Measurements from ENCODE around the gene CRIP1.

Gene CRIP1

DNA sequence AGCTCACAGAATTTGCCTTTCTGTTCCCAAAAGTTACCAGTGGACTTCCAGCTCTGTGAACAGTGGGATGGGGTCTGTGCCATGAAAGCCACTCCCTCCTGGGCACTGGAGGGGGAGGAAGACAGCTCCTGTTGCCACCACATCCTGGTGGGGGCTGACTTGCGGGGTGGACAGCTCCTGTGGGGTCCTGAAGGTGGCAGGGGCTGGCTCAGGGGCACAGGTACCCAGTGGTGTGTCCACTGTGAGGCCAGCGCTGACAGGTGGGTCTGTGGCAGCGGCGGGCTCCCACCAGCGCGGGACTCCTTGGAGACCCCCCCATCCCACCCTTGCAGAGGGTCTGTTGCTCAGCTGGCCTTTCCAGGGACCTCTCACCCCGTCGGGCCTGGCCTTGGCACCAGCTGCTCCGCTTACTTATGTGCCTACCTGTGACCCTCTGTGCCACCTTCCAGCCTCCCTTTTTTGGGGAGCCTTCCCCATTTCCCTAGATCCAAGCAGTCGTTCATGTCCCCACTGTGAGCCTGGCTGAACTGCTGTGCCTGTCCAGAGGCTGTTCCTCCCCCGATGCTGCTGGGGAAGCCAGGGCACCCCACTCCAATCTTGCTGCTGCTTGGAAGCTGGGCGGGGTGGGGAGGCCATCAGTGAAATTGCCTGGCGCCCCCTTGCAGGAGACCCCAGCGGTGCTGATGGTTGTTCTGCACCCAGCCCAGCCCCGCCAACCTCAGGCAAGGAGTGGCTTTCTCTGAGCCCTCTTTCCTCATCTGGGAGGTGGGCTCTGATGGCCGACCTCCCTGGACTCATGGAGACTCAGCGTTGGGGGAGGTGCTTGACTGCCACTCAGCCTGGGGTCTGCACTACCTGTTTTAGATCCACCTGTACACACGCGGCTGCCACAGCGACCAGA, 6.5 kb downstream of the CRIP1 start:
- no peak for DNase-seq (ENCODE audit: low spot score)

DNA sequence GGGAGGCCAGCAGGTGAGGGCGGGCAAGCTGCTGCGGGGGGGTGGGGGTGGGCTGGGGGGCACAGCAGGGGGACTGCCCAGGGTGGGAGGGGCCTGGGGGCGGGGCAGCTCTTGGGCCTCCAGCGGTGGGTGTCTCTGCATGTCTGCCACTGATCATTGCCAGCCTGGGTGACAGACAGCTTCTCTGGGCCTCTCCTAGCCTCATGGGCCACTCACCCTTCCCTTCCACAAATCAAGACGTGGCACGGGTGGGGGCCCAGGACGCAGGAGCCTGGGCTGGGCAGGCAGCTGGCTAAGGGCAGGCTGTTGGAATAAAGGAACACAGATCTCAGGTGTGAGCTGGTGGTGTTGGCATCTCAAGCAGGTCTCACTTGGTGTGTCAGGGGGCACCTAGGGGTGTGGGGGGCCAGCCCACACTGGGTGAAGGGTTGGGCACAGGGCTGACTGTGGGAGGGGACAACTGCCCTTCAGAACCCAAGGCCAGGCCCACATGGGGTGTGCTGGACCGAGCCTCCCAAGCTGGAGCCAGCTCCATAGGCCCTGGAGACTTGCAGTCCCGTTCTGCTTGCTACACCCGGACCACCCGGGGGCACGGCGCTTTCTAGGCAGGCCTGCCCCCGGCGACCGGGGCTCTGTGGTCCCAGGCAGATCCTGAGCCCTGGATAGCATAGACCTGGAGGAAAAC, 7.4 kb downstream of the CRIP1 start:
- no peak for DNase-seq (ENCODE audit: low spot score)

DNA sequence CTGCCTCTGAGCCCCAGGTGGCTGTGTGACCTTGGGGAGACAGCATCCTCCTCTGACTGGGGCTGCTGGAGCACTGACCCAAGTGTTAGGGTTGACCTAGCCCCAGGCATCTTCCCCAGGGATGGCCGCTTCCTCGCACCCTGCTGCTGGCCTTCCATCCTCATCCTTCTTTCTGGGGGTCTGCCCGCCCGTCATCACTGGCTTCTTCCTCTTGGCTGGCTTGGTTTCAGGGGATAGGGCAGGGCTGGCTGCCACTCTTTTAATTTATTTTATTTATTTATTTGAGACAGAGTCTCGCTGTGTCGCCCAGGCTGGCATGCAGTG, 7.9 kb downstream of the CRIP1 start:
- DNase-seq (ENCODE audit: low spot score): no peak

DNA sequence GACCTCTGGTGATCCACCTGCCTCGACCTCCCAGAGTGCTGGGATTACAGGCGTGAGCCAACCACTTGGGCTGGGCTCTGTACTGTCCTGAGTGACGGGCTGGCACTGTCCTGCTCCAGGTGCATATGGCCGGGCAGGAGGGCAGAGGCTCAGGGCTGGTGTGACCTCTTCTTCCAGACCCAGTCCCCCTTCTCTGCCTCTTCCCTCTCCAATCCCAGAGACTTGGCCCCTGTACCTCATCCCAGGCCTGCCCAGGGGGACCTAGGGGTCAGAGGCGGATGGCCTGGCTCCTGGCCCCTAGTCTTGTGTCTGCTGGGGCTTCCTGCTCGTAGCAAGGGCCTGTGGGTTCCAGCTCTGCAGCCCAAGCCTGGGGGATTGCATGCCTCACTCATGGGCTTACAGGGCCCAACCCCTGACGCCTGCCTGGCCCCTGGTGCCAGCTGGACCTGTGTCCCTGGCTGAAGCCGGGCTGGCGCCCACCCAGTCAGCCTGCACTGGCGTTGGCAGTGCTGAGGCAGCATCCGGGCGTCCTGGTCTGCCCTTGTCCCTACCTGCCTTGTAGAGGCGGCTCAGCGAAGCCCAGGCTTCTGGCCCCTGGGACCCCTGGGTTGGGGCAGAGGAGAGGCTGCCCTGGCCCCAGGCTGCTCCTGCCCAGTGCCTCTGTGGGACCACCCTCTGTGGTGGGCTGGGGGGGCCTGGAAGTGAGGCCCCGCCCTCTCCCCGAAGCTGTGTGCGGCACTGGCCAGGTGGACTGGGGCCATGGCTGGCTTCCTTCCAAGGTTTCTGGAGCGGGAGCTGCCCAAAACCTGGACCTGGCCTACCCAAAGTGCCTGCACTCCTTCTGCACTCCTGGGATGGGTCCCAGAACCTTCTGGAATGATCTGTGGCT, 8.7 kb downstream of the CRIP1 start:
- no peak for DNase-seq (ENCODE audit: low spot score)

DNA sequence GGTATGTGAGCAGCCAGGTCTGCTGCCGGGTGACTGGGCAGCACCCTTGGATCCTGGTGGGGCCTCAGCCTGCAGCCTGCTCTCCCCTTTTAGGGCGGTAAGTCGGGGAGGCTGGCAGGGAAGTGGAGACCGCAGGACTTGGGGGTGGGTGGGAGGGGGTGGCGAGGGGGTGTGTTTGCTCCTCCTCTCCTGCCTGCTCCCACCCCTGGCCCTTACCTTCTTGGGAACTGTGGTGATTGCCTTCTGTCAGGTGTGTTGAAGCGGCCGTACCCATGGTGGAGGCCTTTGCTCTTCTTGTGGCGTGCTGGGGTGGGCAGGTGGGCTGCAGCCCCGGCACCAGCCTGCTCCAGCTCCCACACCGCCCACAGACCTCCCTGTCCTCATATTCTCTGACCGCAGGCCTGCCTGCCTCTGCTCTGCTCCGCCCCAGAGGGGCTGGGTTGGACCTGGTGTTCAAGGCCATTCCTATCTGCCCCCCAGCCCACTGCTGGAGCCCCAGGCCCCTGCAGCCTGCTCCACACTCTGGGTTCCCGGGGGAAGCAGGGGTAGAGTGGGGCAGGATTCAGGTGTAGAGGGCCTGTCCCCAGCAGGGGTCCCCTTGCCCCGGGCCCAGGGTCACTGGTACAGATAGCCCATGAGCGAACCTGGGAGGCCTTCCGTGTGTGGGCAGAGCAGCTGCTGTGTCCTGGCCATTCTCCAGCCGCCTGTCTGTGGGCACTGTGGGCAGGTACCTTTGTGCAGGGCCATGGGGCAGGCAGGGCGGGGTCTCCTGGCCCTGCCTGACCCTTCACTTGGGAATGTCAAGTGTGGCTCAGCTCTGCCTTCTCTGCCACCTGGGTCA, 9.5 kb downstream of the CRIP1 start:
- no peak for DNase-seq (ENCODE audit: low spot score)

DNA sequence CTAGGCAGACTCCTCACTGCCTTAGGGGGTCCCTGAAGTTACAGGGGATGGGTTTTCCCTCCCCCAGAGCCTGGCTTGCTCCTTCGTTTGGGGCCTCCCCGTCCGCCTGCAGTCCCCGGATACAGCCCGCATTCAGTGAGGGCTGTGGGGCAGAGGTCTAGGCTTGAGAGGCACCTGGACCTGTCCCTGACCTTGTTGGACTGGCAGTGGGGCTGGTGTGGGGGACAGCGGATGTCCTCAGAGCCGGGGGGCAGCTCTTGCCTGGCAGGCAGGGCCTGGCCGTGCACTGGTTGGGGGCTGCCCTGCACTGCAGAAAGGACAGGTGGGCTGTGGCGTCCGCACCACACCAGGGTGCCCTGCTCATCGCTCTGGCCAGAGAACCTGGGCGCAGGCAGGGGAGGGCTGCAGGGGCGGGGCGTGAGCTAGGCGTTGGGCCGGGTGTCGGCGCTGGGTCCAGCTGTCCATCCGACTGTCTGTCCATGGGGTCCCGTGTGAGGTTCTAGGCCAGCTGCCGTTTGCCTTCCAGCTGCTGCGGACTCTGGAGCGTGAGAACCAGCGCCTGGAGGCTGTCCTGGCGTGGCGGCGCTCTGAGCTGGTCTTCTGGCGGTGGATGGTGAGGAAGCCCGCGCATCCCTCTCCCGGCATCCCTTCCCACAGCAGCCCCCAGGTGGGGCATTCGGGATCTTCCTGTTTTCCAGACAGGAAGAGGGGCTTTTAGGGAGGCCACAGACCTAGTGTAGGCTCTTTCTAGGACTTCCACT, 10.3 kb downstream of the CRIP1 start:
- no peak for DNase-seq (ENCODE audit: low spot score)

DNA sequence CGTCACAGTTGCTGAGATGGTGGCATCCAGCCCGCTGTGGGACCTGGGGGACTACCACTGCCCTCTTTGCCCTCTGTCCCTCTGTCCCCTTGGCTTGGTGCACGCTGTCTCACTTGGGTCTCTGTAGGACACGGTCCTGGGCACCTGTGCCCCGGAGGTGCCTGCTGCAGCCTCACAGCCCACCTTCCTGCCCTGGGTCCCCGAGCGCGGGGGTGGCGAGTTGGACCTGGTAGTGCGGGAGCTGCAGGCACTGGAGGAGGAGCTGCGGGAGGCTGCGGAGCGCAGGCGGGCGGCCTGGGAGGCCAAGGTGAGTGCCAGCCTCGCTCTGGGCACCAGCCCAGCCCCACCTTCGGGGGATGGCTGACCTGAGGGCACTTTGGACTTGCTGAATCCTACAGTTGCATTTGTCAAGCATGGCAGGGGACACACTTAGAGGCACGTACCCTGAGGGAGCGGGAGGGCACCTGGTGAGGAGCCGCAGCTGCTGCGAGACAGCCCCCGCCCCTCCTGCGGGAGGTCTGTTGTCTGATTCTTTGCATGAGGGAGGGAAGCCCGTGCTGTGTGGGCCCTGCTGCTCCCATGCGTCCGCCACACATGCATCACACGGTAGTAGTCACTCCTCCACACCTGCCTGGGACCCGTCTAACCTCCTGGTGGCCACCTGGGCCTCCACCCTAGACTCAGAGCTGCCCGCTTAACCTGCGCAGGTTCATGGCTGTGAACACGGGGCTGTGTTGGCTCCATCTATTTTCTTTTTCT, 11.2 kb downstream of the CRIP1 start:
- DNase-seq (ENCODE audit: low spot score): no peak

DNA sequence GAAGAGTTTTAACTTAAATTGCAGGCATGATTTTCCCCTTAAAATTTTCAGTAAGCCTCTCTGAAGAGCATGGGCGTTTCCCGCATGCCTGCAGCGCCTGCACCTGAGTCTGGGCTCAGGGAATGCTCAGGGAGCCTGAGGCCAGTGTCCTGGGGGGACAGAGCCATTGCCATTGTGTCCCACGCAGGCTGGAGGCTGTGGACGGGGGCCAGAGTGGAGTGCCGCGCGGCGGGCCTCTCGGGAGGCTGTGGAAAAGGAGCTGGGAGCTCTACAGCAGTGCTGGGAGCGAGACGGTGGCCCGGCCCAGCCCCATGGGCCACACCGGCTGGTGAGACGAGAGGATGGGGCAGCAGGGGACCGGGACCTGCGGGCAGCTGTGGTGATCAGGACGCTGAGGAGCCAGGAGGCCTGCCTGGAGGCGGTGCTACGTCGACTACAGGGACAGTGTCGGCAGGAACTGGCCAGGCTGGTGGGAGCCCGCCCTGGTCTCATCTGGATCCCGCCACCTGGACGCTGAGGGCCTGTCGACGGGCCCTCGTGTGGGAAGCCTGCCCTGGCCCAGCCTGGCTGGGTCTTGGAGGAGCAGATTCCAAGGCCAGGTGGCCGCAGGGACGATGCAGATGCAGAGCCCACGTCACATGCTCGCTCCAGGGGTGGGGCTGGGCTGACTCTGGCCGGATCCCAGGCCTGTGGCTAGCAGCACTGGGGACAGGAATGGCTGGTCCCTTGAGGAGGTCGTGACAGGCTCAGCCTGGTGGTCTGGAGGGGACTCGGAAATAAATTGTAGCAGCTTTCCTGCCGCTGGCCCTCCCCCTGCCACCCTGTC, 12.0 kb downstream of the CRIP1 start:
- no peak for DNase-seq (ENCODE audit: low spot score)

DNA sequence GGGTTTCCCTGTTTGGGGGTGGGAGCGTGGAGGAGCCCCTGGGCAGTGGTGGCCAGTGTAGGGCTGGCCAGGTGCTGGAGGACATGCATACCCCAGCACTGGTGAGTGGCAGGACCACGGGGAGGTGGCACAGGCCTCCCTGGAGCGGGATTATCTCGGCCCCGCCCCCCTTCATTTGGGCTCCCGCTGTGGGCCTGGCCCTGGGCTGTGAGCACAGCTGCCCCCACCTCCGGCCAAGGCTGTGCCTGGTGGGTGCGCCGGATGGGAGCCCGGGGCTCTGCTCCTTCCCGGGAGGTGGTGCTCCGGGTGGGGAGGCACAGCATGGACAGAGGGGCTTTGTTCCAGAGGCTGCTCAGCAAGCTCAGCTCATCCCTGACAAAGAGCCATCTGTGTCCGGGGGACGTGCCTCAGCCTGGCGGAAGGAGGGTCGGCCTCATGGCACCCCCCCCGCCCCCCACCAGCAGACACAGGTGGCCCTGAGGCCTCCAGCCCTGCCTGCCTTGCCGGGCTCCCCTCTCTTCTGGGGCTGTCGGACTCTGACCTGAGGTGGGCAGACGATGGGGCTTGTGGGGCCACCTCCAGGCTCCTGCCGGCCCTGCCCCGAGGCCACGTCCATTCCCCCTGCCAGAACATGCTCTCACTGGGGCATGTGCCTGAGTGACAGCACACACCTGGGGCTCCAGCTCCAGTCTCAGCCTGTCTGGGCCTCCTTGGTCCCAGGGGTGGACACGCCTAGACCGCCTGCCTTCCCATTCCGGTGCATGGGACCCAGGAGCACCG, 12.8 kb downstream of the CRIP1 start:
- DNase-seq (ENCODE audit: low spot score): no peak

DNA sequence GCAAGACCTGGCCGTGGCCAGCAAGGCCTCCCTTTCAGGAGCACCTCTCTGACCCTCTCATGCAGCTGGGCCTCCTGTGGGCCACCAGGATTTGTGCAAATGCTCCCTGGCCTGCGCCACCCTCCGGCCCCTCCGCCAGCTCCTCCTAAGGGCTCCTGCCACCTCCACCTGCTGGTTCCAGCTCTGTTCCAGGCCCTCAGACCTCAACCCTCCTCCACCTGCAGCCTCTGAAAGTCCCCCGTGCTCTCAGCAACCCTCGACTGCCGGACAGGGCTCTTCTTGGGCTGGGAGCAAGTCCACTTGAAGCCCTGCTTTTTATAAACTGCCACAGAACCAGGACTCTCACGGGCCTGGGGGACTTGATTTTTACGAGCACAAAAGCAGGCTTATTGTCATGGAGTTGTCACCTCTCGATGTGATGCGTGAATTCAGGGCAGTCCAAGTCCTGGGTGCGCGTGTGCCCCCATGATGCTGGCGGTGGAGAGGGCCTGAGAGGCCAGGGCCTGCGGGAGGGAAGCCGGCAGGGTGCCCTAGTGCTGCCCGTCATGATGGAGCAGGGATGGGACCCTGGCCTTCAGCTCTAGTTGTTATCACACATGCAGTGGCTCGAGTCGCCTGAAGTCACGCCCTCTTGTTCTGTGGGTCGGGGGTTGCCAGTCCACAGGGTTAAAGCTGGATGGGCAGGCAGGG, 13.5 kb downstream of the CRIP1 start:
- no peak for DNase-seq (ENCODE audit: low spot score)

DNA sequence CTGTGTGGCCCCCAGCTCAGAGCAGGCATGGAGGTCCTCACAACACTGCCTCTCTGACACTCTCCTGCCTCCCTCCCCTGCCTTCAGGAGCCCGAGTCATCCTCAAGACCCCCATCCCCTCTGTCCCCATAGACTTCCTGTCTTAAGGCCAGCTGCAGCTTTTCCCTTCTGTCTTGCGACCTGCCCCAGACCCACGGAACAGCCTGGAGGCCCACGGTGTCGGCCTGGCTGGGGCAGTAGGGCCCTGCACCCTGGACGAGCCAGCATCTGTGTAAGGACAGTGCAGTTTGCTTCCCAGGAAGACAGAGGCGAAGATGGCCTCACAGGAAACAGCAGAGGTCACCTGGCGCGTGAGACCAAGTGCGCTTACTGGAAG, 14.0 kb downstream of the CRIP1 start:
- no peak for DNase-seq (ENCODE audit: low spot score)

DNA sequence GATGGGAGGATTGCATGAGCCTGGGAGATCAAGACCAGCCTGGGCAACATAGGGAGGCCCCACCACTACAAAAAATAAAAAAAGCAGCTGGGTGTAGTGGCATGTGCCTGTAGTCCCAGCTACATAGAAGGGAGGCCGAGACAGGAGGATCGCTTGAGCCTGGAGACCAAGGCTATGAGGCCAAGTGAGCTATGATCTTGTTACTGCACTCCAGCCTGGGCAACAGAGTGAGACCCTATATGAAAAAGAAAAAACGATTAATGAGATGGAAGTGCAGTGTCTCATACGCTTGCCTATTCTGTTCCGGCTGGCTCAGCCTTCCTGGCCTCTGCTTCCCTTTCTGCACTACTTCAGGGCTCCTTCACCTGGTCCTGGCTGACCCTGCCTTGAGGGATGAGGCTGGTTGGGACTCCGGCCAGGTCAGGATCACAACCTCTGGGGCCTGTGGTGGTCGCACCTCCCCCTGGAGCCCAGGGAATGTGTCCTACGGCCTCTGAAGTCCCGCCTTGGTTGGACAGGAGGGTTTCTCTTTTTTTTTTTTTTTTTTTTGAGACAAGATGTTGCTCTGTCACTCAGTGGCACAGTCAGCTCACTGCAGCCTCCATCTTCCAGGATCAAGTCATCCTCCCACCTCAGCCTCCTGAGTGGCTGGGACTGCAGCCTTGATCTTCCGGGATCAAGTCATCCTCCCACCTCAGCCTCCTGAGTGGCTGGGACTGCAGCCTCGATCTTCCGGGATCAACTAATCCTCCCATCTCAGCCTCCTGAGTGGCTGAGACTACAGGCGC, 15.0 kb downstream of the CRIP1 start:
- DNase-seq (ENCODE audit: low spot score): no peak

DNA sequence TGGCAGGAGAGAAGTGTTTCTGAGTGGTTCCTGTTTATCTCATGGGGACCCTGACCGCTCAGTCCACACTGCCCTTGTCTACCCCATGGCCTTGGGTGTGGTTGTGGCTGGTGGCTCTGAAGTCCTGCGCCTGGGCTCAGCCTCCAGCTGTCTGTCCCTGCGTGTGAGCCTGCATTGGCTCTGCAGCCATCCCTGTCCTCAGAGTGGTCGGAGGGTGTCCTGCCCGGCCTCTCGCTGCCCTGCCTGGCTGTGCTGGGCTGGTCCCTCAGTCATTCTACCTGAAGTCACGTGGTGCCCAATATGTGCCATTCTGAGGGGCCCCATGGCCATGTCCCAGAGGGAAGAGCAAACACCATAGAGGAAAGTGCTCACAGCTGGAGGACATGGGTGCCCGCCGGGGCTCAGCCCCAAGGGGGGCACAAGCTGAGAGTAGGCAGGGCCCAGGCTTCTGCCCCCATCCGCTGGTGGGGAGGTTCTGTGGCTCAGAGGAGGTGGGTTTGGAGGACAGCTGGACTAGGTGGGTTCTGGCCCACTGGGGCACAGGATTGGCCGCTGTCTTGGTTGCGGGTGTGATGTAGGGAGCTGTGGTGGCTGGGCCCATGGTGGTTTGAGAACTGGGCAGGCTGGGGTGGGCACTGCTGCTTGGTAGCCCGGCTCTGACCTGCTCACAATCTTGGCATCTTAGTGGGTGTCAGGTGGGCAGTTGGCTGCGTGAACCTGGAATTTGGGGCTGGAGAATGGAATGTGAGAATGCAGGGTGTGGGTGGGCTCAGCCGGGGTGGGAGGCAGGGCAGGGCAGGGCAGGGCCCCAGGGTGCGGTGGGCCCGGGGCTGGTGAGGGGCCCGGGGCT, 16.0 kb downstream of the CRIP1 start:
- DNase-seq (ENCODE audit: low spot score): no peak

DNA sequence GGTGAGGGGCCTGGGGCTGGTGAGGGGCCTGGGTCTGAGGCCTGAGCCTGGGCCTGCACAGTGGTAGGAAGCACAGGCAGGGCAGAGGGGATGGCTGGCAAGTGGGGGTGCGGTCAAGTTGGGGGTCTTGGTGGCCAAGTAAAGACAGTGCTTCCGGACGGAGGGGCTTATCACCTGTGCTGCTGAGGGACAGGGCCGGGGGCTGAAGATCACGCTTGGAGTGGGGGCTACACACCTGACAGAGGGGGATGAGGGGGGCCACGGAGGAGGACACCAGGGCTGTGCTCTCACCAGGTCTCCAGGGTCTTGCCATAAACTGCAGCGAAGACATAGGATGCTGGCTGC, 16.6 kb downstream of the CRIP1 start:
- no peak for DNase-seq (ENCODE audit: low spot score)

DNA sequence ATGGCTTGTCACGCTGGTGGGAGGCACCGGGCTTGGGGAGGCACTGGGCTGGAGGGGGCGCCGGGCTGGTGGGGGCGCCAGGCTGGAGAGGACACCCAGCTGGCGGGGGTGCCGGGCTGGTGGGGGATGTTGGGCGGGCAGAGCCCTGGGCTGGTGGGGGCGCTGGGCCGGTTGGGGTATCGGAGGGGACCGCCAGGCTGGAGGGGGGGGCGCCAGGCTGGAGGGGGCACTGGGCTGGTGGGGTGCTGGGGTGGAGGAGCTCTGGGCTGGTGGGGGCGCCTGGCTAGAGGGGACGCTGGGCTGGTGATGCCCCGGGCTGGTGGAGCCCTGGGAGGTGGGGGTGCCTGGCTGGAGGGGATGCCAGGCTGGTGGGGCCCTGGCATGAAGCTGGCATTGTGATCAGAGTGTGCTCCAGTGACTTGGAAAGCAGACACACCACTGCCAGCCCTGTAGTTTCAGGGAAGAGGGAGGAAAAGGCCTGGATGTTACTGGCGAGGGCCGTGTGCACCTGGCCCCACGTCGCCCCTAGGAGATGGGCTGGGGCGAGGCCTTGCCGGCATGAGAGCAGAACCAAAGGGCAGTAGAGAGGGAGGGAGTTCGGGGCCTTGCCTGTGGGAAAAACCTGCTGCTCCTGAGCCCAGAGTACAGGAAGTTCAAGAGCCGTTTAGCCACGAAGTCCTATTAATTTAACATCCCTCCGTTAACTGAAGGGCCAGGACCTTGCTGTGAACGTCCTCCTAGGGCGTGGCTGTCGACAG, 17.4 kb downstream of the CRIP1 start:
- DNase-seq (ENCODE audit: low spot score): no peak

DNA sequence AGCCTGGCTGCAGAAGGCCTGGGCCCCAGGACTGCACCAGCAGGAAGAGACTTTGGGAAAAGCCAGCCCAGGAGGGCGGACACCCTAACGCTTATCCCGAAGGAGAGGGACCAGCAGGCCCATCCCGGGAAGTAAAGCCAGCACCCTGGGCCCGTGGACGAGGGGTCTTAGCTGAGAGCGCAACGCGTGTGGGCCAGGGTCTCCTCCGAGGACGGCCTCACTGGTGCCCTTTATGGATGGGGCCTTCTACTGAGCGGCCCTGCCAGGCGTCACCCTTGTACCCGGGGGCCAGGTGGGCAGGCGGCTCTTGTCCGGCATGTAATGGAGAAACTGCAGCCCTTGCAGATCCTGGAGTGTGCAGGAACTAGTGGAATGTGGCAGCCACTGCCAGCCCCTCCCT, 18.4 kb downstream of the CRIP1 start:
- DNase-seq (ENCODE audit: low spot score): no peak
